Right lobe of liver (tissue), 6 donors: ENCODE results near the gene TBX2. TPM values are rescaled to one million over a fixed set of nuclear protein-coding genes. Genes with fewer than 3 reads are reported as not detected.

Experiments
- ATAC-seq, 4 donors: fragments of 200-7000 bp; cut with Tn5 transposase; one replicate each; pipeline ENCODE4 v1.9.1; 2020; ENCODE audit warnings: mild to moderate bottlenecking in 4 of 4, moderate library complexity in 4 of 4
- DNase-seq, 3 donors: peaks; one replicate each; pipeline ENCODE4 v3.0.0-alpha.2; 2020
- H3K27ac ChIP-seq, 3 donors: fragments of 200-600 bp; one replicate each; pipeline ENCODE4 v1.8.0; 2022
- H3K27me3 ChIP-seq, 2 donors: fragments of 200-600 bp; one replicate each; pipeline ENCODE4 v1.8.0; 2022
- H3K36me3 ChIP-seq, 4 donors: fragments of 200-600 bp; sonication (generic) in 1 of 4; one replicate each; pipeline versions ENCODE4 v1.5.1 to v1.8.0; 2017 to 2022; ENCODE audit warnings: control low read depth in 1 of 4
- H3K4me1 ChIP-seq, 4 donors: fragments of 200-600 bp; sonication (generic) in 1 of 4; one replicate each; pipeline versions ENCODE4 v1.5.1 to v1.8.0; 2017 to 2022; ENCODE audit warnings: control low read depth in 1 of 4
- H3K4me3 ChIP-seq, 3 donors: fragments of 200-600 bp; one replicate each; pipeline ENCODE4 v1.8.0; 2022
- H3K9me3 ChIP-seq, 4 donors: fragments of 200-600 bp; sonication (generic) in 1 of 4; one replicate each; pipeline versions ENCODE4 v1.5.1 to v1.8.0; 2017 to 2022; ENCODE audit warnings: control low read depth in 1 of 4
- CTCF ChIP-seq, 4 donors: fragments of 200-600 bp in 3 of 4; fragments of 450-650 bp in 1 of 4; IDR thresholded peaks; one replicate each; pipeline versions ENCODE4 v1.5.1 to v1.8.0; 2016 to 2022; ENCODE audit warnings: antibody characterized with exemption in 4 of 4, mild to moderate bottlenecking in 2 of 4
- POLR2A ChIP-seq: fragments of 450-650 bp; IDR thresholded peaks from one replicate; pipeline ENCODE4 v1.6.1; 2017; ENCODE audit warnings: antibody characterized with exemption, mild to moderate bottlenecking
- WGBS: methylation state at CpG from one replicate; pipeline ENCODE4 v1.1.6; 2018; ENCODE audit warnings: low coverage, low lambda C conversion rate; ENCODE audit not compliant: insufficient coverage; ENCODE audit errors: missing lambda C conversion rate; 5-methylcytosine and 5-hydroxymethylcytosine counted together
- intact Hi-C, 2 donors: fragments of 100-400 bp; cut with DNase I; formaldehyde crosslinking; loops; one replicate each; pipeline versions ENCODE4 v1.11.2 to v1.14.1; 2022
- long read RNA-seq: library from polyadenylated mRNA; unstranded; transcript quantifications from one replicate; pipeline ENCODE4 v2.0.0, GENCODE V29; 2019
- total RNA-seq, 6 experiments: library from RNA; depleted of rRNA in 2 of 6; stranded (reverse); fragments of >200 nt in 2 of 6; fragmentation: NEBNext Ultra II Directional in 3 of 6; extraction: Animal tissue kit (Norgen Biotek cat#: 25700) in 3 of 6; gene quantifications; one replicate each; pipeline versions ENCODE4 v1.1.0 to v1.2.4, GENCODE V29; 2016 to 2023
- donor health status: DM: no; HTN: yes; CAD: no.
- donor health status: DM: no; HTN: no; CAD: no.
- donor health status: DM: no; HTN: no; CAD: no.
- donor health status: DM: no; HTN: yes; CAD: no.
- donor health status: DM: no; HTN: yes; CAD: no.

Gene TBX2
- 1 to 10 TPM; 1.9 to 4.4 (median 2.7) TPM for total RNA-seq
- long read RNA-seq = 0 reads

- H3K27ac ChIP-seq = peak within 1 kb of the TSS; percentile 56 to 86 (median 69)
- DNase-seq (peak; percentile 75 to 78 (median 77)), ATAC-seq (peak; percentile 58 to 70 (median 63))
- peaks cover 0 to 29% (median 2%) of the 10 kb centered on the region in 4 donors for H3K4me1 ChIP-seq
- no peaks in the 10 kb centered on the region for H3K36me3 ChIP-seq
- intact Hi-C loops = loop anchor here in 1 of 2 donors (10.0 kb wide), 2 partner anchors 405 to 675 kb away; no protein-coding TSS in a partner anchor
- WGBS = 1% methylated on average over 24 of the region's 98 CpGs
- TF ChIP-seq POLR2A = peak; percentile 48
- TF ChIP-seq CTCF (IDR thresholded peaks at IDR 0.05) = no peak
- no peaks in the 10 kb centered on the region for H3K9me3 ChIP-seq
- H3K4me3 ChIP-seq = peak within 1 kb of the TSS; percentile 35 to 49 (median 42)
- peaks cover 0 to 79% of the 10 kb centered on the region in 2 donors for H3K27me3 ChIP-seq
Observed at GRCh38 chr17:61399131-61400065, at the start of gene TBX2. TBX2 (plus strand) TSS chr17:61399843; CDS start chr17:61400177, 334 bp downstream.

GRCh38 chr17:61351745-61352407 is 47.8 kb upstream of the TBX2 start:
- DNase-seq (no peak), ATAC-seq (no peak)
- intact Hi-C loops = no loop called here
- Histone ChIP-seq H3K9me3 (no peaks in the 10 kb centered on the region), H3K36me3 (no peaks in the 10 kb centered on the region), H3K27me3 (no peaks in the 10 kb centered on the region), H3K4me1 (no peaks in the 10 kb centered on the region), H3K27ac (no peak overlapping the region), H3K4me3 (no peak overlapping the region)
- WGBS = 77% methylated on average over 5 of the region's 5 CpGs
- no peak for TF ChIP-seq CTCF (IDR thresholded peaks at IDR 0.05)
- TF ChIP-seq POLR2A = no peak

- TF ChIP-seq CTCF (IDR thresholded peaks at IDR 0.05) = no peak
- TF ChIP-seq POLR2A = no peak
- H3K4me1 ChIP-seq = no peaks in the 10 kb centered on the region
- intact Hi-C loops = no loop called here
- H3K27me3 ChIP-seq = no peaks in the 10 kb centered on the region
- H3K4me3 ChIP-seq = no peak overlapping the region
- no peaks in the 10 kb centered on the region for H3K36me3 ChIP-seq
- 63% methylated on average over 6 of the region's 7 CpGs for WGBS
- DNase-seq = no peak
- no peaks in the 10 kb centered on the region for H3K9me3 ChIP-seq
- no peak overlapping the region for H3K27ac ChIP-seq
- ATAC-seq = peak in 3 of 4 donors; percentile 38 to 77 (median 63)
Observed at GRCh38 chr17:61352408-61352770, 47.3 kb upstream of the TBX2 start.

GRCh38 chr17:61352781-61353491 is 46.7 kb upstream of the TBX2 start:
- 86% methylated on average over 7 of the region's 12 CpGs for WGBS
- Histone ChIP-seq H3K36me3 (no peaks in the 10 kb centered on the region), H3K4me3 (no peak overlapping the region), H3K27ac (no peak overlapping the region), H3K4me1 (no peaks in the 10 kb centered on the region), H3K27me3 (no peaks in the 10 kb centered on the region), H3K9me3 (no peaks in the 10 kb centered on the region)
- TF ChIP-seq CTCF (IDR thresholded peaks at IDR 0.05) (no peak), POLR2A (no peak)
- intact Hi-C loops = no loop called here
- DNase-seq = no peak
- ATAC-seq = peak in 1 of 4 donors; percentile 46
